Loucy (cell line): ENCODE measurements around the gene SLC45A2.

ENCODE experiments used
- CTCF ChIP-seq: fragments of 200-600 bp; sonication (generic); conservative IDR thresholded peaks from 2 replicates; pipeline ENCODE4 v1.5.1; 2014; ENCODE audit warnings: mild to moderate bottlenecking, antibody characterized with exemption, low read length
- EZH2phosphoT487 ChIP-seq: fragments of 200-600 bp; IDR thresholded peaks from 2 replicates; pipeline ENCODE4 v1.6.1; 2018; ENCODE audit warnings: antibody characterized with exemption, mild to moderate bottlenecking, moderate library complexity, borderline replicate concordance

- TF ChIP-seq CTCF (no peak), EZH2phosphoT487 (no peak)
Observed at GRCh38 chr5:34007621-34008600, 23.4 kb upstream of the SLC45A2 start, which contains the start of gene AMACR.
